Keratinocyte (primary cell): ENCODE measurements around the gene TFR2. TPM values are rescaled to one million over a fixed set of nuclear protein-coding genes. Genes with fewer than 3 reads are reported as not detected.

ENCODE experiments used
- DNase-seq: peaks from one replicate; pipeline ENCODE4 v3.0.0-alpha.2; 2011; ENCODE audit warnings: low read depth, missing footprints, low spot score
- FAIRE-seq: peaks from 2 replicates; lab custom pipeline; 2011; peaks lifted over from hg19 to GRCh38; lab: Jason Lieb, UNC
- H2AFZ ChIP-seq: 2 replicates; pipeline ENCODE4 v1.6.0; 2012; ENCODE audit warnings: low read length, control low read depth, inconsistent platforms; ENCODE audit not compliant: control insufficient read depth
- H3K27ac ChIP-seq: 2 replicates; pipeline ENCODE4 v1.5.1; 2011; ENCODE audit warnings: low read length; ENCODE audit not compliant: control insufficient read depth, insufficient read depth
- H3K27me3 ChIP-seq: 3 replicates; pipeline ENCODE4 v1.6.0; 2011; ENCODE audit warnings: low read length; ENCODE audit not compliant: control insufficient read depth, insufficient read depth; ENCODE audit errors: extremely low read depth
- H3K36me3 ChIP-seq, 2 experiments: 2 replicates in 1 of 2; 3 replicates in 1 of 2; pipeline ENCODE4 v1.5.1; 2011; ENCODE audit warnings: low read length in 2 of 2, mild to moderate bottlenecking in 1 of 2; ENCODE audit not compliant: control insufficient read depth in 2 of 2, insufficient read depth in 2 of 2; ENCODE audit errors: extremely low read depth in 1 of 2
- H3K4me1 ChIP-seq: 3 replicates; pipeline ENCODE4 v1.5.1; 2011; ENCODE audit warnings: low read length; ENCODE audit not compliant: control insufficient read depth, insufficient read depth; ENCODE audit errors: extremely low read depth
- H3K4me2 ChIP-seq: 3 replicates; pipeline ENCODE4 v1.6.0; 2011; ENCODE audit warnings: low read depth, low read length; ENCODE audit not compliant: control insufficient read depth, insufficient read depth; ENCODE audit errors: extremely low read depth
- H3K4me3 ChIP-seq, 3 experiments: fragments of 200-600 bp in 1 of 3; sonication (generic) in 1 of 3; 2 replicates in 2 of 3; 3 replicates in 1 of 3; pipeline ENCODE4 v1.5.1; 2011 to 2016; ENCODE audit warnings: low read length in 3 of 3, mild to moderate bottlenecking in 3 of 3, control low read depth in 2 of 3, inconsistent platforms in 1 of 3, low read depth in 1 of 3, mixed read lengths in 1 of 3, mixed run types in 1 of 3, moderate library complexity in 1 of 3; ENCODE audit not compliant: control insufficient read depth in 2 of 3, insufficient read depth in 2 of 3; ENCODE audit errors: extremely low read depth in 1 of 3
- H3K79me2 ChIP-seq: 2 replicates; pipeline ENCODE4 v1.6.0; 2012; ENCODE audit warnings: low read length; ENCODE audit not compliant: control insufficient read depth, insufficient read depth
- H3K9ac ChIP-seq: 3 replicates; pipeline ENCODE4 v1.6.0; 2011; ENCODE audit warnings: low read length; ENCODE audit not compliant: control insufficient read depth, insufficient read depth; ENCODE audit errors: extremely low read depth
- H3K9me1 ChIP-seq: 3 replicates; pipeline ENCODE4 v1.6.0; 2011; ENCODE audit warnings: low read length; ENCODE audit not compliant: control insufficient read depth, insufficient read depth; ENCODE audit errors: extremely low read depth
- H3K9me3 ChIP-seq: 2 replicates; pipeline ENCODE4 v1.5.1; 2012; ENCODE audit warnings: low read depth, low read length; ENCODE audit not compliant: control insufficient read depth
- H4K20me1 ChIP-seq: 3 replicates; pipeline ENCODE4 v1.6.0; 2011; ENCODE audit warnings: low read length; ENCODE audit not compliant: control insufficient read depth, insufficient read depth; ENCODE audit errors: extremely low read depth
- CTCF ChIP-seq, 3 experiments: IDR thresholded peaks in 1 of 3; conservative IDR thresholded peaks in 1 of 3; optimal IDR thresholded peaks in 1 of 3; 2 replicates in 2 of 3; 3 replicates in 1 of 3; pipeline versions ENCODE3 to v1.5.1; 2011; ENCODE audit warnings: low read length in 3 of 3, mild to moderate bottlenecking in 3 of 3, moderate library complexity in 2 of 3, control low read depth in 1 of 3, inconsistent platforms in 1 of 3; ENCODE audit not compliant: insufficient read depth in 2 of 3; ENCODE audit errors: extremely low read depth in 1 of 3
- EZH2 ChIP-seq: IDR thresholded peaks from one replicate; pipeline ENCODE4 v1.6.1; 2012; ENCODE audit warnings: inconsistent platforms, mild to moderate bottlenecking, low read length, moderate library complexity
- dilution Hi-C: fragments of 300-500 bp; cut with MboI; formaldehyde crosslinking; loops from one replicate; pipeline ENCODE4 v1.7.0; 2020; ENCODE audit warnings: low sequenced_read_pairs; ENCODE audit not compliant: extremely low pct_ligation_motif_present
- polyA plus RNA-seq, 5 experiments: library from polyadenylated mRNA; depleted of rRNA in 3 of 5; stranded (reverse) in 3 of 5; stranded (forward) in 1 of 5; unstranded in 1 of 5; fragments of >200 nt; gene quantifications; 1 replicate in 1 of 5; 2 replicates in 3 of 5; 3 replicates in 1 of 5; pipeline versions ENCODE4 v1.2.1 to v1.2.3, GENCODE V29; 2011 to 2012; ENCODE audit warnings: missing spikeins in 2 of 5, low read depth in 1 of 5, low replicate concordance in 1 of 5

Gene TFR2
- polyA plus RNA-seq, 1 donor (not counting 4 experiments of a cell fraction or from before 2014, with no cell fraction given): 0.12 TPM

- Histone ChIP-seq H3K9ac (no peak overlapping the region), H3K4me1 (peaks cover 2% of the 10 kb centered on the region), H3K27ac (no peak overlapping the region), H3K9me1 (no peaks in the 10 kb centered on the region), H3K4me3 (no peak overlapping the region), H2AFZ (no peak overlapping the region), H3K36me3 (peaks cover 23% of the 10 kb centered on the region in 2 experiments), H3K79me2 (peaks cover 18% of the 10 kb centered on the region), H3K27me3 (no peaks in the 10 kb centered on the region), H3K4me2 (no peak overlapping the region), H4K20me1 (peaks cover 4% of the 10 kb centered on the region), H3K9me3 (no peaks in the 10 kb centered on the region)
- FAIRE-seq: no peak
- DNase-seq: no peak
- dilution Hi-C loops: no loop called here
- no peak for TF ChIP-seq EZH2
- no peak for TF ChIP-seq CTCF (optimal IDR thresholded peaks at IDR 0.05 in 1 of 3, IDR thresholded peaks at IDR 0.05 in 1 of 3, conservative IDR thresholded peaks at IDR 0.05 in 1 of 3; ENCODE audit: extremely low read depth in 1 of 3, insufficient read depth in 2 of 3, low read length in 3 of 3)
Observed at GRCh38 chr7:100685049-100685605, 43.8 kb upstream of the TFR2 start.

GRCh38 chr7:100684534-100685042, 43.2 kb upstream of the TFR2 start:
- H3K36me3 ChIP-seq: peaks cover 23% of the 10 kb centered on the region in 2 experiments
- no peak for DNase-seq
- dilution Hi-C loops: no loop called here
- no peak overlapping the region for H2AFZ ChIP-seq
- no peaks in the 10 kb centered on the region for H3K9me1 ChIP-seq
- no peak overlapping the region for H3K27ac ChIP-seq
- H3K9ac ChIP-seq: no peak overlapping the region
- H3K9me3 ChIP-seq: no peaks in the 10 kb centered on the region
- FAIRE-seq: no peak
- H3K4me3 ChIP-seq: no peak overlapping the region
- H3K4me1 ChIP-seq: peaks cover 5% of the 10 kb centered on the region
- TF ChIP-seq CTCF (optimal IDR thresholded peaks at IDR 0.05 in 1 of 3, IDR thresholded peaks at IDR 0.05 in 1 of 3, conservative IDR thresholded peaks at IDR 0.05 in 1 of 3; ENCODE audit: extremely low read depth in 1 of 3, insufficient read depth in 2 of 3, low read length in 3 of 3) (no peak), EZH2 (no peak)
- no peaks in the 10 kb centered on the region for H3K27me3 ChIP-seq
- peaks cover 13% of the 10 kb centered on the region for H3K79me2 ChIP-seq
- peaks cover 1% of the 10 kb centered on the region for H4K20me1 ChIP-seq
- no peak overlapping the region for H3K4me2 ChIP-seq
